Stimulated activated CD4-positive, alpha-beta T cell treated with anti-CD3 and anti-CD28 coated beads, TNF-alpha, amount 100 ng/mL, for 48 hours (primary cell): Measurements from ENCODE around the gene IFT20.
"Not testable (repeated sequence)": the region's sequence is repeated elsewhere in the genome, so short reads cannot be mapped to it uniquely, and the experiment has no call there.

ENCODE experiments used
- DNase-seq, 3 donors: peaks; one replicate each; pipeline ENCODE4 v3.0.0-alpha.2; 2020; ENCODE audit warnings: low read depth in 3 of 3

The IFT20 gene

DNA sequence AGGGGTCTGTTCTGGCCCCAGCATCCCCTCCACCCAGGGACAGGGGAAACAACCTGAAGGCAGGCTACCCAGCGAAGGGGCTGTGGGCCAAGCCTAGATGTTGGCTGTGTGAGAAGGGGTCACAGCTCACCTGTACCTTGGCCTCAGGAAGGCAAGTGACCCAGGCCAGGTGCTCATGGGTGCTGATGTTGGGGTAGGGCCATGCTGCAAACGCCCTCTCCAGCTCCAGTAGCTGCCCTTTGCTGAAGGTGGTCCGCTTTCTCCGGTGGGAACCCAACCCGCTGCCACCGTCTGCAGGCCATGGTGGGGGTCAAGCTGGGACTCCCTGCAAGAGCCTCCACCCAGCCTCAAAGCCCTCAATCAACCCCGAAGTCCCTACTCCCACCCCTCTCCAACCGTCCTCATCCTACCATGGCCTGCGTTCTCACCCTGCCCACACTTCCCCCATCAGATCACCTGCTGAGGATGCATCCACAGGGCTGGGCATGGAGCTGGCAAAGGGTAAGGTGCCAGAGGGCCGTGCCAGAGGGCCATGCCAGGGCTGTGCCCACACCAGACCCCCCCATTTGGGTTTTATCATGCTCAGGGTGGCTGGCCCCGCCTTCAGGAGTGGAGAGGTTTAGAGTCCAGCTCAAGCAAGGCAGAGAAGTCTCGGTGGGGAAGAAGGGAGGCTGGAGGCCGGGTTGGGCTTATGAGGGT, 29.5 kb upstream of the IFT20 start, which contains the start of gene SEBOX:
SEBOX (minus strand) TSS at position 535 of the 699 bp plus-strand sequence; CDS start at position 487, 48 bp downstream.
- DNase-seq = no peak

DNA sequence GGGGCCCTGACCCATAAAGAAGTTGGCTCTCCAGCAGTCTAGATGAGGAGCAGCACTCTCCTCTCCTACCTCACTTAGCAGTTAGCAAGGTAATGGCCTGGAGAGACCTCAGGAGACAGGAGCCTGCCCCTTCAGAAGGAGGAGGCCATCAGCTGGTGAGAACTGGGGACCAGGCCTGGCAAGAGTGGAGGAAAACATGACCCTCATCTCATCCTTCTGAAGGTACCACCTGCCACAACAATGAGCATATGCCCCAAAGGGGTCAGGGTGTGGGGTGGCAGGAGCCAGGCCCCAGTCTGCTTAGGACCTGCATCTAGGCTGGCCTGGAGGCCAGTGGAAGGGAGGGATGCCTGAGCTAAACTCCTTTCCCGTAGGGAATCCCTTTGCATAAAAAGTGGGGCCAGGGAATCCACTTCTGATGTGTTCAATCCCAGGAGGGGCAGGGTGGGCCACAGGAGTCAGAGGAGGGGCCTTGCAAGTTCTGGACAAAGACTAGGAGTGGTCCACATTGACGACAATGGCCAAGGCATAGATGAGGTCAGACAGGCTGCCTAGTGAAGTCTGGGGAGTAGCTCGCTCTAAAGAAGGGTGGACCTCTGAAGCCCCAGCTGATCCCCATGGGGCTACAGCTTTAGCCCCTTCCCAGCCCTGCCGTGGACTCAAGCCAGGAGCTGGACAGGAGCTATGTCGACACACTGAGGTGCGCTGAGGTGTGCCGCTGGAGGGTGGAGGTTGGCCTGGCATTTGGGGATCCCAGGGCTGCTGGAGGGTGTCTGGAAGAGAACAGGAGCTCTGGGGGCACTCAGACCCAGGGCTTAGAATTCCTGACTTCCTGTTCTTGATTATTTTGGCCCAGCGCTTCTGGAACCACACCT, 28.7 kb upstream of the IFT20 start:
- no peak for DNase-seq

DNA sequence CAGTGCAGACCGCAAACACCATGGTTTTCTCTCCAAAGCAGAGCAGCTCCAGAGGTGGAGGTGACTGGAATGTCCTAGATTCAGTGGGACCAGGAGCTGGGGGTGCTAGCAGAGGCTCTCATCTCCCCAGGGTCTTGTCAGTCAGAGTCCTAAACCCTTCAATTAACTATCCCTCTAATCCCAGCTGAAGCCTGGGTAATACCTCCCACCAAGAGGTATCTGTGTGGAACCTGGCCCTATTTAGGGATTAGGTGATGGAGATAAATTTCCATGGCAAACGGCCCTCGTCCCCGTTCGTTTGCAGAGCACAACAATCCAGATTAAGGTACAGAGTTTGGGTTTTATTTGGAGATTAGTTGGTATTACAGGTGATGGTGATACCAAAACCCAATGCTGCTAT, 27.9 kb upstream of the IFT20 start:
- DNase-seq = no peak

DNA sequence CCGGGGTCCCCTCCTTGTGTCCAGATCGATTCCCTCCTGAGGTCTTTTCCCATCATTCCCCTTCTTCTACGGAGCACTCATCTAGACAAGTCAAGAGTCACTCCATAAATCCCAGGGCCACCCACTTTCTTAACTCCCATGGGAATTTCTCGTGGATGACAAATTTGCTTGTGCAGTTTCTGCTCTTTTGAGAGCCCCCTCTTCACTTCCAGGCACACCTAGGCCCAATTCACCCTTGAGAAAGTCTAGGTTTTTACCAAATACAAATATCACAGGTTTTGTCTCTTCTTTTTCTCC, 22.6 kb upstream of the IFT20 start:
- no peak for DNase-seq

DNA sequence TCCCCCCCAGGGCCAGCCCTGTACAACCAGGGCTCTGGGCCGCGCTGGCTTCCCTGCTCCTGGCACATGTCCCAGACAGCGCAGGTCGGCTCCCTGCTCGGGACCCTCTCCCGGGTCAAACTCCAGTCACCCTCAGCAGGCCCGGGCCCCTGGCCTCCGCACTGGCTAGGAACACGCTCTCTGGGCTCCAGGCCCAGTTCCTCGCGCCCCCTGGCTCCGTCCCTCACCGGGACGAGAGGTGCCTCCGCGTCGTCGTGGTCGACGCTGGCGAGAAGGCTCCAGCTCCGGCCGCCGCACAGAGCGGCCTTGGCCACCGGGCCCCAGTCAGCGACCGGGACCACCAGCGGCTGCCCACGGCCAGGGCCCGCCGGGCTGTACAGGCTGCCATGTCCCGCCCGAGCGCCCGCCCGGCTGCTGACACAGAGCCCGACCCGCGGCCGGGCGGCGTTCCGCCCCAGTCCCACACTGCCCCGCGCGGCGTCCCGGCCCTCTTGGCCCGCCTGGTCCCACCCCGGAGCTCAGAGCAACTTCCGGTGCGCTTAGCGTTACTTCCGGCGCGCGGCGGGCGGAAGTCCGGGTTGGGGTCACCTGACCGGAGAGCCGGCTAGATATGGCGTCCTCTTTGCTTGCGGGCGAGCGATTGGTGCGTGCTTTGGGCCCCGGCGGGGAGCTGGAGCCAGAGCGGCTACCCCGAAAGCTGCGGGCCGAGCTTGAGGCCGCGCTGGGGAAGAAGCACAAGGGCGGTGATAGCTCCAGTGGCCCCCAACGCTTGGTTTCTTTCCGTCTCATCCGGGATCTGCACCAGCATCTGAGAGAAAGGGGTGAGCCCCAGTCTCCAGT, 22.0 kb upstream of the IFT20 start, which contains the start of gene POLDIP2:
POLDIP2 (minus strand) TSS at position 467 of the 840 bp plus-strand sequence; CDS start at position 388, 79 bp downstream.
- peak; percentile 90 to 94 (median 92) for DNase-seq

DNA sequence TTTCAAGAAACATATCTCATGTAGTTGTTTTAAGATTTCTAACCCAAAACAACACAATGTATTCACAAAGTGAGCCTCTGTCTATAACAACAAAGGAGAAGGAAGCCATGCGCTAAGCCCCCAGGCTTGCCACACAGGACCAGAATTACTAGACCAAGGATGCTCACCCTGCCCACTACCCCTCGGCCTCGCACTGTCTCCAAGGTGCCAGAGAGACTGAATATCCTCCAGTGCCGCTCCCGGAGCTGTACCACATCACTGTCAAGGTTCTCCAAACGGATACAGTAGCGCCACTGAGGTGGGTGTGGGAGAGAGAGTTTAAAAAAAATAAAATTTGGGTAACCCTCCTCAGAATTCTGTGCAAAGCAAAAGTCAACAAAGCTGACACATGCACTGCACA, 15.0 kb upstream of the IFT20 start:
- DNase-seq = no peak

DNA sequence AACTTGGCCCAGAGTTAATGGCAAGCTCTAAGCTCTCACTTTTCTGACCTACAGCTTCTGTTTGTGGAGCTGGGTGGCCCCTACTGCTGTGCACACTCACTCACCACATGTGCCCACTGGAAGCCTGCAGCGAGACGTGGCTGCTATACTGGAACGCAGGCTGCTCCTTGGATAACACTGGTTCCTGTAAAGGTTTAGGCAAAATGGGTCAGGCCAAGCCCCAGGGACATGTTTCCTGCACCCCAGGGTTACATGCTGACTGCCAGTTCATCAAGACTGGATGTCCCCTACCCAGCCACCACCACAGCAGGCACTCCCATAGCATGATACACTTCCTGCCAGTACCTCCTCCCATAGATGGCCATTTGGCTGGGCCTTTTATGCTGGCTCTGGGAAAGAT, 13.7 kb upstream of the IFT20 start:
- no peak for DNase-seq

DNA sequence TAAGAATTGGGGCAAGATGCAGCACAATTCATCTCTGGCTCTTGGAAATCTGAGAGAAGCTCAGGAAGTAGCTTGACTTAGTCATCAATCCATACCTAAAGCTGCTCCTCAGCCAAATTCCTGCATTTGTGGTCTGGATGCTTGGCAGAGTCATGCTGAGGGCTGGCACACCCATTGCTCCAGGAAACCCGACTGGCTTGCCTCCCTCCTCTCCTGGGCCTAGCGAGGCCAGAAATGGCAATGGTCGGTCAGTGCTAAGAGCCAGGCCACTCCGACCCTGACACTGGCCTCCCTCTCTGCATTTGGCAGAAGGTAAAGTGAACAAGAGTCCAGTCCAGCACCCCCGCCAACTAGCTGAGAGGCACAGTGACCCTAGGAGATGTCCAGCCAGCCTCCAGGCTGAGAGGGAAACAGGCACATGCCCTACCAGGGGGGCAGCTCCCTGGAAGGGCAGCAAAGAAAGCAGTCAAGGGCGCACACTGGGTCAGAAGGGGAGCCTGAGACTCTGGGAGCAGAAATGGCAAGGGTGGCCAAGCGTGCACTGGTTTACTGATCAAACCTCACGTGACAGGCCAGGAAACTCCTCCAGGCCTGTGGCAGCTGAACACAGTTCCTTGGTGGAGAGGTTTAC, 12.1 kb upstream of the IFT20 start:
- no peak for DNase-seq

DNA sequence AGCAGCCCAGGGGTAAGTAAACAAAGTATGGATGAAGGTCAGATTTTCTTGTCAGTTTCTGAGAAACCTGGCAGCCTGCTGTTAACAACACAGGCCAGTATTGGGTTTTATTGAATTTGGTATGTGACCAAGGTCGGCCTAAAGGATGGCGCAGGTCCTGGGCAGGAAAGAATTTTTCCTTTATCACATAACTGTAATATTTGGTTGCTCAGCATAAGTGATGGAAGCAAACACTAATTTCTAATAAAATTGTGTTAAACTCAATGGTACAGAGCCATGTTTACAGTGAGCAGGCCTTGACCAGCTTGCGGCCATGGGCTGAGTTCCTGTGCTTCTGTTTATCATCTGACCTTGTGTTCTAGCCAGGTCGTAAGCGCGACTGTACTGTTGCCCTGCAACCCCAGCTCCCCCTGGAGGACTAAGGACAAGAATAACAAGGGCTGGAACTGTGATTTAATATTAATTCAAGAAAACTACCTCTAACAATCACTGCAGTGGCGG, 11.5 kb upstream of the IFT20 start:
- DNase-seq = no peak

DNA sequence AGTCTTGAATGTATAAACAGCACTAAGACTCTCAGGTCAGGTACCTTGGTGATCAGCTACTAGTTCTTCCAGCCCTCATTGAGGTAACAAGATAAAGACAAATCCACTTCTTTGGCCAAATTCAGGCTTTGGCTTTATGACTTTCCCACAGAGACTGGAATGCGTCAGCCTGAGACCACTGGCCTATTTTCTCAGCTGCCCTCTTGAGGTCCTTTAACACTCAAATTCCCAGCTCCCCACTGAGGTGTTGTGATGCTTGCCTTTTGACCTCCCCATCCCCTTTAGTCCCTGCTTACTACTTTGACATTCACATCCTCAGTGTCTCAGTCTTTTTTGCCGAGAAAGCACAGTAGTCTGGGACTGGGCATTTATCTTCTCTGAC, 10.9 kb upstream of the IFT20 start:
- DNase-seq = no peak

DNA sequence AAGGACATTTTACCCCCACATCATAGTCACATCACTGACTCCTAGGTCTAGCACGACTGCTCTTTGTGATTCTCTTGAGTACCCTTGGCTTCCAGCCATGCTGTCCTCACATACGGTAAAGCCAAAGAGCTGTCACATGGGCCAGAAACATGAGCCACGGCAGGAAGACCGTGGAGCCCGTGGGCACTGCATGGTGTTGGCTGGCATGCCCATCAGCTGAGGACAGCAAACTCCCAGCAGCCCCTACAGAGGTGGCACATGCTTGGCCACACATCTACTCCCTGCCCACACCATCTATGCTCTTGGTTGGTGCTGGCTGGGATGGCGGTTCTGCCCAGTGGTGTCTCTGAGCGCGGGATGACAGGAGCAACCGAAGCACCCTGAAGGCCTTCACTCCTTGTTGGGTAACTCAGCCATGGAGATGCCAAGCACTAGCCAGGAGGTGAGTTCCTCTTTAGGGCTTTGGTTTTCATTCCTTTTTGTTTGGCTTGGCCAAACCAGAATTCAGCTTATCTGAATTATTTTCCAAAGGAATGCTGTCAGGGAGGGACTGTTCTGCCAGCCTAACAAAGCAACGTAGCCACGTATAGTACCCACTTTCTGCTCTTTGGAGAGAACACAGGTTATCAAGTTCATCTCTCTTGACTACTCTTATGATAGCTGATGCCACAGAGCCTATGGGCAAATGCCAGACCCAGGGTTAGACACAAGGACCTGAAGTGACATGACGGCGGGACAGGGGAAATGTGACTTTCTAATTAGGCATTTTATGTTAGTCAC, 10.3 kb upstream of the IFT20 start:
- DNase-seq = no peak

DNA sequence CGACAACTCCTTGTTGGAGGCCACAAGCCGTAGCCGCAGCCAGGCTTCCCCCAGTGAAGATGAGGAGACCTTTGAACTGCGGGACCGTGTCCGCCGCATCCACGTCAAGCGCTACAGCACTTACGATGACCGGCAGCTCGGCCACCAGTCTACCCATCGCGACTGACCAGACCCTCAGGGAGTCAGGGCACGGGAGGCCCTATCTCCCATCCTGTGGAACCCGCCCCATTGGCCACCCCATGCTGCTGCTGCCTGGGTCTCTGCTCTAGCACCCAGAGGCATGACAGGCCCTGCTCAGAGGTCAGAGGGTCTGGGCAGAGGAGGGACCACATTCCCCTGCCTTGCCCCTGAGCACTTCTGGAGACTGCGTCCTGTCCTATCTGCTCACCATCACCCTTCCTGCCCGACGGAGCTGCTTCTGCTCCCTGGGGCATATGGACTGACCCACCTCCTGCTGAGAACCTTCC, 9.2 kb upstream of the IFT20 start:
- DNase-seq = no peak

DNA sequence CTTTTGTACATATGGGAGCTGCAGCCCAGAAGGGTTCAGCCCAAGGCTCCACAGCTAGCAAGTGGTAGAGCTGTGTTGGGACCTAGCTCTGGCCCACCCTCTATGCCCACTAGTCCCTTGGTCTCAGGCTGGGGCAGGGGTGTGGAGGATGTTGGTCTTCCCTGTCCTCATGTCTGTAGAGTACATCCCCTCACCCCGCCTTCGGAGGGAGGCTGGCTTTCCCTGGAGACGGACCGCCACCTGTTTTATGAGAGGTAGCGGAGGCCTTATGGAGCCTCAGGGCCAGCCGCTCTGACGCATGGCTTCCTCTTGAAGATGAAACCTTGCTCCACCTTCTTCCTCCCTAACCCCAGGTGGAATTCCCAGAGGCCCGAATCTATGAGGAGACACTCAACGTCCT, 8.7 kb upstream of the IFT20 start:
- DNase-seq = no peak

DNA sequence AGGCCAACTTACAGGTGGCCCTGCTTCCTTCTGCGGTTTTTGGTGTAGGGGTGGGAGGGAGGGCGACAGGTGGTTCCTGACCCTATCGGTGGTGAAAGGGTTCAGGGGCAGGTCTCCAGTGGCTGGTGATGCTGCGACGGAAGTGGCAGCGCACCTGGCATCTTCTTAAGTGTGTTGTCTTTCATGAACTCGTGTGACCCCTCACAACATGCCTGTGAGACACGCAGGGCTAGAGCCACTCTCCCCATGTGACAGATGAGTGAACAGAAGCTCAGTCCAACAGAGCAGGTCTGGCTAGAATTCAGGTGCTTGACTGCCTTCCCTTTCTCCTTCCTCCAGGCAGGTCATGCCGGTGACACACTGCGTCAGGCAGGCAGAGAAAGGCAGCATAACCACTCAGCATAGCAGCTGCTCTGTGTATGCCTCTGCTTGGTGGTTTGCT, 8.2 kb upstream of the IFT20 start:
- no peak for DNase-seq

DNA sequence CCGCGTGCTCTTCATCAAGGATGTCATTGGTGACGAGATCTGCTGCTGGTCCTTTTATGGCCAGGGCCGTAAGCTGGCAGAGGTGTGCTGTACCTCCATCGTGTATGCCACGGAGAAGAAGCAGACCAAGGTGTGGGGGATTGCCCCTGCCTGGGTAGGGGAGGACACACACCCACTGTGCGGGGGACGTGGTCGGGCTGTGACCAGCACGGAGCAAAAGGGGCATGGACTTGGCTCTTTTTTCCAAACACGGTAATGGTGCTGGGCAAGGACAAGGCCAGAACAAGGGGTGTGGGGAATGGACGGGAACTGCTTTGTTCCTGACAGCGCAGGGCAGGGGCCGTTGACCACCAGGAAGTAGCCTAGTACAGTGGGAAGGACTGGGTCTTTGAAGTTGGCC, 7.0 kb upstream of the IFT20 start:
- DNase-seq = no peak

DNA sequence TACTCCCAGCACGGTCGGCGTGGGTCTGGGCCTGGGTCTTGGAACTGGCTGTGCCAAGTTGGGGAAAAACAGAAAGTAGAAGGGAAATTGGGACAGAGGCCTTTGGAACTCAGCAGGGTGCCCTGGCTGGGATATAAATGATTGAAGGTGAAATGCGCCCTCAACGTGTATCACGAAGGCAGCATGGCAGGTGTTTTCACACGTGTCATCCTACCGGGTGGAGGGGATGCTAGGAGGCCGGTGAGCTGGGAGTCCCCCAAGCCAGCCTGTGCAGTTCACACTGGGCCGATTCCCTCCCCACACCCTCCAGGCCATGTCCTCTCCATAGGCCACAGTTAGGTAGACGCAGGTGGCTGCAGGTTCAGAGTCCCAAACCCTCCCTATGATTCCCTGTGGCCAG, 6.2 kb upstream of the IFT20 start:
- DNase-seq = no peak

DNA sequence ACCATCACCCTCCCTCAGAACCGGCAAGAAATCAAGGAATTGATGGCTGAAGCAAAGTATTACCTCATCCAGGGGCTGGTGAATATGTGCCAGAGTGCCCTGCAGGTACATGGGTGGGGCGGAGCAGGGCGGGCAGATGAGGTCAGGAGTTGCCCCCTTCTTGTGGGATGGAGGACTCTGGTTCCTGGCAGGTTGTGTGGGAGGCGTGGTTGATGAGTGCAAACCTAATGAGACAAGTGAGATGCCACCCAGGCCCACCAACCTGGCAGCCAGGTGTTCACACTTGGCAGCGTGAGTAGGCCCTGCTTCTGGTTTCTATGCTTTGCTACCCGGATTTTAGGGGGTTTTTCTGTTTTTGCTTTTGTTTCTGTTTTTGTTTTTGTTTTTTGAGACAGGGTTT, 5.1 kb upstream of the IFT20 start:
- no peak for DNase-seq

DNA sequence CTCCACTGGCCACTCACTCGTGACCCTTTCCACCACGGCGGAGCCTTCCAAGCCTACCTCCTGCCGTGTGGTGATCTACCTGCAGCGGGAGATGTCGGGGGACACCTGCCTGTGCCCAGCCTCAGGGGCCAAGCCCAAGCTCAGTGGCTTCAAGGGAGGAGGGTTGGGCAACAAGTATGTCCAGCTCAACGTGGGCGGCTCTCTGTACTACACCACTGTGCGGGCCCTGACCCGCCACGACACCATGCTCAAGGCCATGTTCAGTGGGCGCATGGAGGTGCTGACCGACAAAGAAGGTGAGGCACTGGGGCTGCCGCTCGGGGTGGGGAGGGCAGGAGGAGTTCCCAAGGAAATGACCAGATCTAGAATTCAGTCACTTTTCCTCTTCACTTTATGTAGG, 4.2 kb upstream of the IFT20 start:
- no peak for DNase-seq

DNA sequence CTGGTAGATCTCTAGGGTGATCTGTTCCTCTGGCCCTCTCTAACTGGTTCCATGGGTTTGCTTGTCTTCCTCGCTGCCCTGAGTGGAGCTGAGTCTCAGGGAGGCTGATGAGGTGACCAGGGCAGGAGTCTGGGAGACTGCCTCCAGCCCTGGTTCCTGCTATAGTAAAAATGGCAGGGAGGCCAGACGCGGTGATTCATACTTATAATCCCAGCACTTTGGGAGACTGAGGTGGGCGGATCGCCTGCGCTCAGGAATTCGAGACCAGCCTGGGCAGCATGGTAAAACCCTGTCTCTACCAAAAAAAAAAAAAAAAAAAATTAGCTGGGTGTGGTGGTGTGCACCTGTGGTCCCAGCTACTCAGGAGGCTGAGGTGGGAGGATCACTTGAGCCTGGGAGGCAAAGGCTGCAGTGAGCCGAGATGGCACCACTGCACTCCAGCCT, 3.5 kb upstream of the IFT20 start:
- DNase-seq = not testable (repeated sequence)

DNA sequence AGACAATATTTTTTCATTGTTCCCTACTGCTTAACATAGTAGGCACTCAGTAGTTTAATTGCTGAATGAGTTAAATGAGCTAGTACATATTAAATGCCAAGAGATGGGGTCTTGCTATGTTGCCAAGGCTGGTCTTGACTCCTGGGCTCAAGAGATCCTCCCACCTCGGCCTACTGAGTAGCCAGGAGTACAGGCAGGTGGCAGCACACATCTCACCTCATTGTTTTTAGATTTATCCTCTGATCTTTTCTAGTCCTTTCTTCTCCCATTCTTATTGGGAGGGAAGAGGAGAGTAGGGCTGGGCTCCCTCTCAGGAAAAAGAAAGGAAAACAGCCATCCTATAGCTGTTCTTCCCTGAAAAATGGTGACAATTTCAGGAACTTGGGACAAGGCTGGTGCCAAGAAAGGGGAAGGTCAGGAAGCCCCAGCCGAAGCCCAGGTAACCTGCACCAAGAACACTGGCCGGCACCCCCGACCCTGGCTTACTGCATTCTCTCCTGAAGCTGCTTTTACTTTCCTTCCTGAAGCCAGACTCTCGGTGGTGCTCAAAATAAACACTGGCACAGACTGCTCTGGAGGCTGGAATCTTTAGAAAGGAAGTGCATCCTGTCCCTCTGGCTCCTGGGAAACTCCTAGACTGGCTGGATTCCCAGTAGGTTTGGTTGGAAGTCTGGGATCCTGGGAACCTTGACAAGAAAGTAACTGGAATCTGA, 2.9 kb upstream of the IFT20 start:
- DNase-seq = no peak
